ENCODE results near the gene NOS2. TPM values are rescaled to one million over a fixed set of nuclear protein-coding genes. Genes with fewer than 3 reads are reported as not detected.
"Not testable (repeated sequence)": the region's sequence is repeated elsewhere in the genome, so short reads cannot be mapped to it uniquely, and the experiment has no call there.

The NOS2 gene
- total RNA-seq, 4 donors from 2014 or later = 0.09 to 2.8 (median 0.62) TPM; not detected in 1

DNA sequence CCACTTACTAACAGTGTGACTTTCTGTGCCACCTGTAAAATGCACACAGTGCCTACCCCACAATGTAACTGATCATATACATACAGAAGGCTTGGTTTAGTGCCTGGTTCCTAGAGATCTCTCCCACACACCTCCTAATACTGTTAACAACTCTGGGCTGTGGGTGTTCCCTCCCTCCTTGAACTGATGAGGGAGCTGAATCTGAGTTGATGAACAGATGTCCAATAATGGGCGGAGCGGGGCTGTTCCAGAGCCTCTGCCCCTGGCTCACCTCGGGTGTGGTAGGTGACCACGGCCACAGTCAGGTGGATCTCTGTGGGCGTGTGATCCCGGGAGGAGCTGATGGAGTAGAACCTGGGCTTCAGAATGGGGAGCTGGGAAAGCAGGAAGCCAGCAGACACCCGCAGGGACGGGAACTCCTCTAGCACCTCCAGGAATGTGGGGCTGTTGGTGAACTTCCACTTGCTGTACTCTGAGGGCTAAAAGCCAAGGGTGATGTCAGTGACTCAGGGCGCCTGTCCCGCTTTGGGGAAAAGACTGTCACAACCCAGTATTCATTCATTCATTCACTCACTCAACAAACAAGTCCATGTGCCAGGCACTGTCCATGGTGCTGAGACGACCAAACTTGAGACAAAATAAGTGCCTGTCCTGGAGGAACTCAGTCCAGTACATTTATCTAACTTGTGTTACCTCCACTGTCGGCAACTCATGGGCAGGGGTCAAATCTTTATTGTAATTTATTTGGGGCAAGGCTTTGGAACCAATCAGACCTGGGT, 37.6 kb downstream of the NOS2 start:
- Histone ChIP-seq H3K36me3 (no peaks in the 10 kb centered on the region), H3K27me3 (no peaks in the 10 kb centered on the region), H3K4me1 (no peaks in the 10 kb centered on the region), H3K4me3 (no peak overlapping the region), H3K9me3 (no peaks in the 10 kb centered on the region), H3K27ac (no peak overlapping the region)
- intact Hi-C loops (cut with DNase I; ENCODE audit: low total_unique reads) = no loop called here
- TF ChIP-seq, protein P1, sequence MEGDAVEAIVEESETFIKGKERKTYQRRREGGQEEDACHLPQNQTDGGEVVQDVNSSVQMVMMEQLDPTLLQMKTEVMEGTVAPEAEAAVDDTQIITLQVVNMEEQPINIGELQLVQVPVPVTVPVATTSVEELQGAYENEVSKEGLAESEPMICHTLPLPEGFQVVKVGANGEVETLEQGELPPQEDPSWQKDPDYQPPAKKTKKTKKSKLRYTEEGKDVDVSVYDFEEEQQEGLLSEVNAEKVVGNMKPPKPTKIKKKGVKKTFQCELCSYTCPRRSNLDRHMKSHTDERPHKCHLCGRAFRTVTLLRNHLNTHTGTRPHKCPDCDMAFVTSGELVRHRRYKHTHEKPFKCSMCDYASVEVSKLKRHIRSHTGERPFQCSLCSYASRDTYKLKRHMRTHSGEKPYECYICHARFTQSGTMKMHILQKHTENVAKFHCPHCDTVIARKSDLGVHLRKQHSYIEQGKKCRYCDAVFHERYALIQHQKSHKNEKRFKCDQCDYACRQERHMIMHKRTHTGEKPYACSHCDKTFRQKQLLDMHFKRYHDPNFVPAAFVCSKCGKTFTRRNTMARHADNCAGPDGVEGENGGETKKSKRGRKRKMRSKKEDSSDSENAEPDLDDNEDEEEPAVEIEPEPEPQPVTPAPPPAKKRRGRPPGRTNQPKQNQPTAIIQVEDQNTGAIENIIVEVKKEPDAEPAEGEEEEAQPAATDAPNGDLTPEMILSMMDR (IDR thresholded peaks at IDR 0.05) = no peak
- TF ChIP-seq POLR2A (IDR thresholded peaks at IDR 0.05) = no peak
- DNase-seq = no peak

- H3K9me3 ChIP-seq; H3K27me3 ChIP-seq; H3K36me3 ChIP-seq; H3K27ac ChIP-seq; H3K4me1 ChIP-seq; intact Hi-C loops (cut with DNase I; ENCODE audit: low total_unique reads); DNase-seq; H3K4me3 ChIP-seq: not testable (repeated sequence)
These were observed 39.4 kb downstream of the NOS2 start for GRCh38 chr17:27760931-27761330.

- no peak for TF ChIP-seq POLR2A (IDR thresholded peaks at IDR 0.05)
- TF ChIP-seq, protein P1 (IDR thresholded peaks at IDR 0.05) = peak; percentile 56 to 73 (median 62)
- no peaks in the 10 kb centered on the region for H3K9me3 ChIP-seq
- no peaks in the 10 kb centered on the region for H3K27me3 ChIP-seq
- intact Hi-C loops (cut with DNase I; ENCODE audit: low total_unique reads) = no loop called here
- no peak overlapping the region for H3K4me3 ChIP-seq
- no peak overlapping the region for H3K27ac ChIP-seq
- no peaks in the 10 kb centered on the region for H3K4me1 ChIP-seq
- DNase-seq = peak; percentile 33 to 52
- no peaks in the 10 kb centered on the region for H3K36me3 ChIP-seq
These were observed 40.1 kb downstream of the NOS2 start for GRCh38 chr17:27760069-27760885.

DNA sequence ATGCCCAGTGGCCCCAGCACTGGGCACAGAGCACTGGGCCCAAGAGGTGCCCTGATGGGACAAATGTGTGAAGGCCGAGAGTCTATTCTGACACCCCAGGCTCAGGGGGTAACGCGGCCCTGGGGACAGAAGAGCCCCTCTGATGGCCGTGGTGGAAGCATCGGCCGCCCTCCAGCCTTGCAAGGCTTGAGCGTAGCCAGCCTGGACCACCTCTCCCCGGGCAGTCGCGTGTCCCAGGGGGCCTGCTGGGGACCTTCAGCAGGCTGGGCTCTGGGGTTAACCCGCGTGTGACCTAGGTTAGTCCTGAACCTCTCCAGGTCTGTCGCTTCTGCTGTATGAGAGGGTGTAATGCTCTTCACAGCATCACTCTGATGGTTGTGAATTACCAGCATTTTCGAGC, 40.8 kb downstream of the NOS2 start:
- Histone ChIP-seq H3K4me1 (no peaks in the 10 kb centered on the region), H3K9me3 (no peaks in the 10 kb centered on the region), H3K27me3 (no peaks in the 10 kb centered on the region), H3K4me3 (no peak overlapping the region), H3K27ac (no peak overlapping the region), H3K36me3 (no peaks in the 10 kb centered on the region)
- intact Hi-C loops (cut with DNase I; ENCODE audit: low total_unique reads) = no loop called here
- TF ChIP-seq, protein P1 (IDR thresholded peaks at IDR 0.05) = no peak
- no peak for TF ChIP-seq POLR2A (IDR thresholded peaks at IDR 0.05)
- DNase-seq = no peak

DNA sequence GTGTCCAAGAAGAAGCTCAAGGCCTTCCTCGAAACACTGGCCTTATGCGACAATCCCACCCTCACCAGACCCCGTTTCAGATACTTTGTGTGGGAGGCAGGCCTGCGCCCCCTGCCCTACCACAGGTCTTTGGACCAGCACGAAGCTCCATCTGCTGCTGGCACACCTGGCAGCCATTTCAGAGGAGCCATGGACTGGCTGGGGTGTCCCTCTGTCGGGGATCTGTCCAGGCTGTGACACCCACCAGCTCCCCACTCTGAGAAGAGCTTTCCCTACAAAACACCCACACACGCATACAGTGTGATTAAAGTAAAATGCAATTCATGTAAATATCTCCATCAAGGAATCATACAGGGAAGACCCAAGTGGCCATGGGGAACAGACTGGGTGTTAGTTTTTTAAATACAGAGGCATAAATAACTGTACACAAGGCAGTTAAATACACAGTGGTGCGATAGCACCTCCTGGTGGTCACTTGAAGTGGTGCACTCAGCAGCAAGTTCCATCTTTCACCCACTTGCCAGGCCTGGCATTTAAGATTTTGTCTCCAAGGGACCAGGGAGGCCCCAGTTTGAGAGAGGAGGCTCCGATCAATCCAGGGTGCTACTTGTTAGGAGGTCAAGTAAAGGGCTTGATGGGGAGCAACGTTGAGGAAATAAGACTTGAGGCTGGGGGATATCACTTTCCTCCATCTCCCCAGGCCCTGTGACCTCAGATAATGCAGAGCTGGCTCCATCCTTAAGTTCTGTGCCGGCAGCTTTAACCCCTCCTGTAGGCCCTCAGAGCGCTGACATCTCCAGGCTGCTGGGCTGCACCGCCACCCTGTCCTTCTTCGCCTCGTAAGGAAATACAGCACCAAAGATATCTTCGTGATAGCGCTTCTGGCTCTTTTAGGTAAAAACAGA, 43.6 kb downstream of the NOS2 start:
- Histone ChIP-seq H3K4me1 (no peaks in the 10 kb centered on the region), H3K27me3 (no peaks in the 10 kb centered on the region), H3K27ac (no peak overlapping the region), H3K36me3 (no peaks in the 10 kb centered on the region), H3K4me3 (no peak overlapping the region), H3K9me3 (no peaks in the 10 kb centered on the region)
- peak in 1 of 2 donors; percentile 39 for DNase-seq
- intact Hi-C loops (cut with DNase I; ENCODE audit: low total_unique reads) = no loop called here
- TF ChIP-seq, protein P1 (IDR thresholded peaks at IDR 0.05) = peak; percentile 56 to 70 (median 68)
- no peak for TF ChIP-seq POLR2A (IDR thresholded peaks at IDR 0.05)

Data from uterus (tissue), 4 donors.